NCI-H2196 (cell line): ENCODE measurements around the gene SLC6A6.

ENCODE experiments used
- DNase-seq: peaks from one replicate; lab custom pipeline; 2025; ENCODE audit not compliant: unreplicated experiment; lab: John Stamatoyannopoulos, UW

Gene SLC6A6

GRCh38 chr3:14402304-14402811 lies at the start of gene SLC6A6:
Gene SLC6A6 (plus strand): TSS chr3:14402606. CDS start chr3:14443635, 41,029 bp downstream.
- peak; percentile 89 for DNase-seq

GRCh38 chr3:14353502-14353901 lies 48.9 kb upstream of the SLC6A6 start:
- no peak for DNase-seq

- no peak for DNase-seq
These were observed 44.9 kb upstream of the SLC6A6 start for GRCh38 chr3:14357463-14357862.

GRCh38 chr3:14358426-14359211 lies 43.8 kb upstream of the SLC6A6 start:
- DNase-seq = no peak

- DNase-seq = no peak
These were observed 43.1 kb upstream of the SLC6A6 start for GRCh38 chr3:14359348-14359747.

GRCh38 chr3:14360123-14360881 lies 42.1 kb upstream of the SLC6A6 start:
- no peak for DNase-seq

- DNase-seq = no peak
These were observed 41.2 kb upstream of the SLC6A6 start for GRCh38 chr3:14361068-14361677.

- DNase-seq = no peak
These were observed 39.5 kb upstream of the SLC6A6 start for GRCh38 chr3:14362890-14363289.

- DNase-seq = no peak
These were observed 39.0 kb upstream of the SLC6A6 start for GRCh38 chr3:14363379-14363778.

- DNase-seq = no peak
These were observed 38.4 kb upstream of the SLC6A6 start for GRCh38 chr3:14363991-14364390.

- DNase-seq = no peak
These were observed 37.7 kb upstream of the SLC6A6 start for GRCh38 chr3:14364580-14365292.

GRCh38 chr3:14366248-14366647 lies 36.2 kb upstream of the SLC6A6 start:
- DNase-seq = no peak

- no peak for DNase-seq
These were observed 35.2 kb upstream of the SLC6A6 start for GRCh38 chr3:14366915-14367823.

- DNase-seq = no peak
These were observed 34.3 kb upstream of the SLC6A6 start for GRCh38 chr3:14368146-14368545.

GRCh38 chr3:14368885-14369284 lies 33.5 kb upstream of the SLC6A6 start:
- no peak for DNase-seq

GRCh38 chr3:14369675-14370669 lies 32.4 kb upstream of the SLC6A6 start:
- DNase-seq = peak; percentile 71

GRCh38 chr3:14370720-14371572 lies 31.5 kb upstream of the SLC6A6 start:
- peak; percentile 25 for DNase-seq
